ENCODE data around the gene CA10.

Gene CA10

GRCh38 chr17:52158450-52159042 lies at the start of gene CA10:
Gene CA10, minus strand, starts transcription at chr17:52158714.
- no peak for DNase-seq

GRCh38 chr17:52207796-52208195 lies 49.3 kb upstream of the CA10 start:
- DNase-seq: no peak

- no peak for DNase-seq
Measured at GRCh38 chr17:52202520-52203080, 44.1 kb upstream of the CA10 start.

- DNase-seq: no peak
Measured at GRCh38 chr17:52201767-52202519, 43.4 kb upstream of the CA10 start.

GRCh38 chr17:52191491-52191890 lies 33.0 kb upstream of the CA10 start:
- DNase-seq: no peak

GRCh38 chr17:52181782-52182181 lies 23.3 kb upstream of the CA10 start:
- DNase-seq: no peak

- no peak for DNase-seq
Measured at GRCh38 chr17:52178012-52178411, 19.5 kb upstream of the CA10 start.

- no peak for DNase-seq
Measured at GRCh38 chr17:52170963-52171572, 12.6 kb upstream of the CA10 start.

GRCh38 chr17:52160136-52160567 lies 1.6 kb upstream of the CA10 start:
- DNase-seq: no peak

GRCh38 chr17:52159246-52160135 lies 977 bp upstream of the CA10 start:
- DNase-seq: no peak

- no peak for DNase-seq
Measured at GRCh38 chr17:52157603-52158449, 688 bp downstream of the CA10 start.

- peak; percentile 37 for DNase-seq
Measured at GRCh38 chr17:52156576-52157570, 1.6 kb downstream of the CA10 start.

- no peak for DNase-seq
Measured at GRCh38 chr17:52155301-52155700, 3.2 kb downstream of the CA10 start.

GRCh38 chr17:52154466-52154865 lies 4.0 kb downstream of the CA10 start:
- no peak for DNase-seq

GRCh38 chr17:52150935-52151334 lies 7.6 kb downstream of the CA10 start:
- DNase-seq: no peak

- DNase-seq: no peak
Measured at GRCh38 chr17:52149626-52150025, 8.9 kb downstream of the CA10 start.

- DNase-seq: no peak
Measured at GRCh38 chr17:52148969-52149351, 9.6 kb downstream of the CA10 start.

GRCh38 chr17:52148288-52148968 lies 10.1 kb downstream of the CA10 start:
- DNase-seq: no peak

- no peak for DNase-seq
Measured at GRCh38 chr17:52147872-52148271, 10.6 kb downstream of the CA10 start.

GRCh38 chr17:52147431-52147830 lies 11.1 kb downstream of the CA10 start:
- no peak for DNase-seq

All from NCI-H524 treated with DMSO at 0.1 percent for 48 hours (cell line).